ENCODE measurements around the gene RALB.
"Not testable (repeated sequence)": the region's sequence is repeated elsewhere in the genome, so short reads cannot be mapped to it uniquely, and the experiment has no call there.

Gene RALB

DNA sequence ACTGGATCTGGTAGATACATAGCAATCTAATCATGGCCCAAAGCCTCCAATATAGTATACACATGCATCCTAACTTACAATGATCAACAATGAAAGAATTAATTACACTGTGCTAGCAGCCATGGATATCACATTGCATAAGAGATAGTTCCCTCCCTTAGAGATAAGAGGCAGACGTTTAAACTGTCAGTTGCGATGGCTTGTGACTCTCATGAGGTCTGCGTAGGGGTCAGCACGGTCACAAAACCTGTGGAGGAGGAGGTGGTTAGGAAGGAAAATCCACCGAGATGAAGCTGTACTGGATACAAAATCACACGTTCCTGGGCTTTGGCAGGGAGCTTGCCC lies 800 bp upstream of the RALB start:
- Histone ChIP-seq H3K4me1 (ENCODE audit: control insufficient read depth, insufficient read depth, low read length) (peaks cover 9% of the 10 kb centered on the region), H3K36me3 (ENCODE audit: control insufficient read depth, insufficient read depth, low read length) (no peaks in the 10 kb centered on the region), H3K27me3 (ENCODE audit: control insufficient read depth, insufficient read depth, low read length) (no peaks in the 10 kb centered on the region), H3K4me3 (ENCODE audit: low read length) (peak overlapping the region; percentile 88), H3K27ac (ENCODE audit: low read depth, low read length) (no peak overlapping the region), H3K9ac (ENCODE audit: low read length) (peak overlapping the region; percentile 54)

- H3K27ac ChIP-seq (ENCODE audit: low read depth, low read length): peak overlapping the region; percentile 82
- H3K9ac ChIP-seq (ENCODE audit: low read length): peak overlapping the region; percentile 29
- peaks cover 9% of the 10 kb centered on the region for H3K4me1 ChIP-seq (ENCODE audit: control insufficient read depth, insufficient read depth, low read length)
- H3K4me3 ChIP-seq (ENCODE audit: low read length): peak overlapping the region; percentile 91
- no peaks in the 10 kb centered on the region for H3K27me3 ChIP-seq (ENCODE audit: control insufficient read depth, insufficient read depth, low read length)
- H3K36me3 ChIP-seq (ENCODE audit: control insufficient read depth, insufficient read depth, low read length): no peaks in the 10 kb centered on the region
Observed at GRCh38 chr2:120253021-120253882, 600 bp downstream of the RALB start.

GRCh38 chr2:120254178-120254577 lies 1.5 kb downstream of the RALB start:
- Histone ChIP-seq H3K4me1 (ENCODE audit: control insufficient read depth, insufficient read depth, low read length) (peaks cover 9% of the 10 kb centered on the region), H3K36me3 (ENCODE audit: control insufficient read depth, insufficient read depth, low read length) (no peaks in the 10 kb centered on the region), H3K9ac (ENCODE audit: low read length) (no peak overlapping the region), H3K4me3 (ENCODE audit: low read length) (peak overlapping the region; percentile 91), H3K27ac (ENCODE audit: low read depth, low read length) (no peak overlapping the region), H3K27me3 (ENCODE audit: control insufficient read depth, insufficient read depth, low read length) (no peaks in the 10 kb centered on the region)

GRCh38 chr2:120255071-120255470 lies 2.4 kb downstream of the RALB start:
- Histone ChIP-seq H3K9ac (ENCODE audit: low read length) (no peak overlapping the region), H3K27ac (ENCODE audit: low read depth, low read length) (no peak overlapping the region), H3K27me3 (ENCODE audit: control insufficient read depth, insufficient read depth, low read length) (no peaks in the 10 kb centered on the region), H3K36me3 (ENCODE audit: control insufficient read depth, insufficient read depth, low read length) (no peaks in the 10 kb centered on the region), H3K4me3 (ENCODE audit: low read length) (peak overlapping the region; percentile 6), H3K4me1 (ENCODE audit: control insufficient read depth, insufficient read depth, low read length) (peaks cover 9% of the 10 kb centered on the region)

DNA sequence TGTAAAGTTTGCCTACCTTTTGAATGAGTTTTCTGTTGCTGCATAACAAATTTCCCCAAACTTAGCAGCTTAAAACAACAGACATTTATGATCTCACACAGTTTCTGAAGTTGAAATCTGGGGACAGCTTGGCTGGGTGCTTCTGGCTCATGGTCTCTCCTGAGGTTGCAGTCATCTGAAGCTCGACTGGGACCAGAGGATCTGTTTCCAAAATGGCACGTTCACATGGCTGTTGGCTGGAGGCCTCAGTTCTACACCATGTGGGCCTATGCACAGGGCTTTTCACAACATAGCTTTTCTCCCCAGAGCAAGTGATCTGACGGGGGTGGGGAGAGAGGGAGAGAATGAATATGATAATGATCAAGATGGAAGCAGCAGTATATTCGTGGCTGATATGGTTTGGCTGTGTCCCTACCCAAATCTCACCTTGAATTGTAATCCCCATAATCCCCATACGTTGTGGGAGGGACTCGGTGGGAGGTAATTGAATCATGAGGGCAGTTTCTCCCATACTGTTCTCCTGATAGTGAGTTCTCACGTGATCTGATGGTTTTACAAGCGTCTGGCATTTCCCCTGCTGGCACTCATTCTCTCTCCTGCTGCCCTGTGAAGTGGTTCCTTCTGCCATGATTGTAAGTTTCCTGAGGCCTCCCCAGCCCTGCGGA lies 3.5 kb downstream of the RALB start:
- H3K27me3 ChIP-seq (ENCODE audit: control insufficient read depth, insufficient read depth, low read length): no peaks in the 10 kb centered on the region
- no peak overlapping the region for H3K4me3 ChIP-seq (ENCODE audit: low read length)
- no peak overlapping the region for H3K27ac ChIP-seq (ENCODE audit: low read depth, low read length)
- no peak overlapping the region for H3K9ac ChIP-seq (ENCODE audit: low read length)
- no peaks in the 10 kb centered on the region for H3K36me3 ChIP-seq (ENCODE audit: control insufficient read depth, insufficient read depth, low read length)
- peaks cover 9% of the 10 kb centered on the region for H3K4me1 ChIP-seq (ENCODE audit: control insufficient read depth, insufficient read depth, low read length)

- Histone ChIP-seq H3K27me3 (ENCODE audit: control insufficient read depth, insufficient read depth, low read length) (no peaks in the 10 kb centered on the region), H3K9ac (ENCODE audit: low read length) (no peak overlapping the region), H3K36me3 (ENCODE audit: control insufficient read depth, insufficient read depth, low read length) (no peaks in the 10 kb centered on the region), H3K27ac (ENCODE audit: low read depth, low read length) (no peak overlapping the region), H3K4me3 (ENCODE audit: low read length) (no peak overlapping the region), H3K4me1 (ENCODE audit: control insufficient read depth, insufficient read depth, low read length) (peaks cover 9% of the 10 kb centered on the region)
Observed at GRCh38 chr2:120256651-120257000, 4.0 kb downstream of the RALB start.

DNA sequence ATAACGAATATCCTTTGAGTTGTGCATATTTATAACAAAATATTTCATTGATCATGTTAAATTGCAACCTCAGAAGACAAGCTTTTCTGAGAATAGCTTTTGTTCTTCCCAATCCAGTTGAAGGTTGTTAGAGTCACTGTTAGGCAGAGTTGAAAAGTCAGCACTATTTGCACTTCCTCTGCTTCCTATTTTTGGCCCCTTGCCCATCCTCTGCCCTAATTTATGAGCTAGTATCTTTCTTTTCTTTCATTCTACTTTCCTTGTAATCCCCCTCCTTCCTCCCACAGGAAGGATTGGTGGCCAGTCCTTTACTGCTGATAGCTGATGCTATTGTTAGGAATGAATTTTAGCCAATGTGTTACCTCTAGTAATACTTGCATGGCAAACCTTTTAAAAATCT lies 4.9 kb downstream of the RALB start:
- Histone ChIP-seq H3K4me3 (ENCODE audit: low read length) (no peak overlapping the region), H3K4me1 (ENCODE audit: control insufficient read depth, insufficient read depth, low read length) (peaks cover 9% of the 10 kb centered on the region), H3K27ac (ENCODE audit: low read depth, low read length) (no peak overlapping the region), H3K36me3 (ENCODE audit: control insufficient read depth, insufficient read depth, low read length) (no peaks in the 10 kb centered on the region), H3K27me3 (ENCODE audit: control insufficient read depth, insufficient read depth, low read length) (no peaks in the 10 kb centered on the region), H3K9ac (ENCODE audit: low read length) (no peak overlapping the region)

DNA sequence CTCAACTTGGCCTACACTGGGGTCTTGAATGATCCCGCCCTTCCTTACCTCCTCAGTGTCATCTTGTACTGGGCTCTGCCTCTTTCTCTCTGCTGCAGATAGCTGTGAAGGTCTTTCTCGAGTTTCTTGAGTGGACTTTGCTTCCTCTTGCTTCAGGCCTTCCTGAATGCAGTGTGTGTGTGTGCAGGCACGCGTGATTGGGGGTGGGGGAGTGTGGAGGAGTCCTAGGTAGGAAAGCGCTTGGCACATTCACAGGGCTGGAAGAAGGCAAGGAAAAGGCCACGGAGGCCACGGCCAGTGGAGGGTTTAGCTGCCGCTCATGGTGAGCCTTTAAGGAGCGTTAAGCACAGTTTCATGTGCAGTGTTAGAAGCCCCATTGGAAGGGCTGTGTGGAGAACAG lies 5.5 kb downstream of the RALB start:
- Histone ChIP-seq H3K4me1 (ENCODE audit: control insufficient read depth, insufficient read depth, low read length) (peaks cover 9% of the 10 kb centered on the region), H3K4me3 (ENCODE audit: low read length) (no peak overlapping the region)

DNA sequence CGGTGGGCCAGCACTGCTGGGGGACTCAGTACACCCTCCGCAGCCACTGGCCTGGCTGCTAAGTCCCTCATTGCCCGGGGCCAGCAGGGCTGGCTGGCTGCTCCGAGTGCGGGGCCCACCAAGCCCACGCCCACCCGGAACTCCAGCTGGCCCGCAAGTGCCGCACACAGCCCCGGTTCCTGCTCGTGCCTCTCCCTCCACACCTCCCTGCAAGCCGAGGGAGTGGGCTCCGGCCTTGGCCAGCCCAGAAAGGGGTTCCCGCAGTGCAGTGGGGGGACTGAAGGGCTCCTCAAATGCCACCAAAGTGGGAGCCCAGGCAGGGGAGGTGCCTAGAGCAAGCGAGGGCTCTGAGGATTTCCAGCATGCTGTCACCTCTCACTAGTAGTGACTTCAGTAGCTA lies 7.3 kb downstream of the RALB start:
- not testable (repeated sequence) for H3K4me1 ChIP-seq (ENCODE audit: control insufficient read depth, insufficient read depth, low read length); H3K27me3 ChIP-seq (ENCODE audit: control insufficient read depth, insufficient read depth, low read length); H3K27ac ChIP-seq (ENCODE audit: low read depth, low read length)

More for the DNA sequence above, 5.5 kb downstream of the RALB start:
- Histone ChIP-seq H3K27ac (ENCODE audit: low read depth, low read length) (no peak overlapping the region), H3K36me3 (ENCODE audit: control insufficient read depth, insufficient read depth, low read length) (no peaks in the 10 kb centered on the region), H3K27me3 (ENCODE audit: control insufficient read depth, insufficient read depth, low read length) (no peaks in the 10 kb centered on the region), H3K9ac (ENCODE audit: low read length) (no peak overlapping the region)

GRCh38 chr2:120260736-120261135 lies 8.1 kb downstream of the RALB start:
- Histone ChIP-seq H3K27me3 (ENCODE audit: control insufficient read depth, insufficient read depth, low read length) (no peaks in the 10 kb centered on the region), H3K4me3 (ENCODE audit: low read length) (no peak overlapping the region), H3K27ac (ENCODE audit: low read depth, low read length) (no peak overlapping the region), H3K4me1 (ENCODE audit: control insufficient read depth, insufficient read depth, low read length) (no peaks in the 10 kb centered on the region), H3K9ac (ENCODE audit: low read length) (no peak overlapping the region), H3K36me3 (ENCODE audit: control insufficient read depth, insufficient read depth, low read length) (no peaks in the 10 kb centered on the region)

More for the DNA sequence above, 7.3 kb downstream of the RALB start:
- not testable (repeated sequence) for H3K4me3 ChIP-seq (ENCODE audit: low read length); H3K9ac ChIP-seq (ENCODE audit: low read length); H3K36me3 ChIP-seq (ENCODE audit: control insufficient read depth, insufficient read depth, low read length)

DNA sequence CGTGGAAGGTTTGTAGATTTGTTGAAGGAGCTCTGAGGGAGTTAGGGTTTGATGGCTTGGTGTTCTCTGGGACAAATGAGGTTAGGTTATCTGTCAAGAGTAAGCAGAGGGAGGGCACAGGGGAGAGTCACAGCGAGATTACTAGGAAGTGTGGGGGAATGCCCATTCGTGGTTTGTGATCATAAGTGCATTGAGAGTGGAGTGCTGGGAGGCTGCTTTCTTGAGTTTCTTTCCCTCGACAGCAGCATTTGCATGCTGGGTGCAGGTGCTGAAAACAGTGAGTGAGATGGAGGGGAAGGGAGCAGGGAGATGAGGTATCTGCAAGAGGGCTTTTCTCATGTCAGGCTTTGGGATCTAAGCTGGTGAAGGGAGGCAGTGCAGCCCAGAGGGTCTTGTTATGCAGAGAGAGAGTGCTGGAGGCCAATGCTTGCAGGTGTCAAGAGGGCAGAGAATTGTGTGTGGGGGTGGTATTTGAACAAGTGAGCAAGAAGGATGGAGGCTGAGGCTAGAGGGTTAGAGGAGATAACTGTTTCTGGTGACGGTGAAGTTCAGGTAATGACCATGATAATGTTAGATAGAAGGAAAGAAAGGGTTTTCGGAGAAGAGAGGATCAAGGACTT lies 8.8 kb downstream of the RALB start:
- Histone ChIP-seq H3K4me1 (ENCODE audit: control insufficient read depth, insufficient read depth, low read length) (no peaks in the 10 kb centered on the region), H3K36me3 (ENCODE audit: control insufficient read depth, insufficient read depth, low read length) (no peaks in the 10 kb centered on the region), H3K27me3 (ENCODE audit: control insufficient read depth, insufficient read depth, low read length) (no peaks in the 10 kb centered on the region), H3K4me3 (ENCODE audit: low read length) (no peak overlapping the region), H3K9ac (ENCODE audit: low read length) (no peak overlapping the region), H3K27ac (ENCODE audit: low read depth, low read length) (no peak overlapping the region)

DNA sequence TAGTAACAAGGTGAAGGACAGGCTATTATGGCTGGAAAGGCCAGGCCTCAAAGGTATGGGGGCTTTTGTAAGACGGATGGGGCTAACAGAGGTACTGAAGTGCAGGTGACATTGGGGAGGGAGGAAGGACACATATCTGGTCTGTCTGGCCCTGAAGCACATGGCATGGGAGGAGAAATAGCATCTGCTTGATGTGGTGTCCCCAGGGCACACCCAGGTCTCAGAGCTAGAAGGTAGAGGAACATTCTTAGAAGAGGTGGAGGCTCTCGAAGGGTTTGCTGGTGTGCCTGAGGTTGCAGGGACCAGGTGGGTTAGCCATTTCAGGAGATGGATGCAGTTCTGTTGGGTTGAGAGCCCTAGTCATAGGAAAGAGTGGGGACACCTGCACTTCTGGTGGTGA lies 9.5 kb downstream of the RALB start:
- Histone ChIP-seq H3K9ac (ENCODE audit: low read length) (no peak overlapping the region), H3K4me3 (ENCODE audit: low read length) (no peak overlapping the region), H3K4me1 (ENCODE audit: control insufficient read depth, insufficient read depth, low read length) (no peaks in the 10 kb centered on the region), H3K27me3 (ENCODE audit: control insufficient read depth, insufficient read depth, low read length) (no peaks in the 10 kb centered on the region), H3K27ac (ENCODE audit: low read depth, low read length) (no peak overlapping the region), H3K36me3 (ENCODE audit: control insufficient read depth, insufficient read depth, low read length) (no peaks in the 10 kb centered on the region)
